Thoracic aorta (tissue), 2 donors: Measurements from ENCODE around the gene PREX1. TPM values are rescaled to one million over a fixed set of nuclear protein-coding genes. Genes with fewer than 3 reads are reported as not detected.

Source experiments
- ATAC-seq: fragments of 150-250 bp; one replicate; pipeline ENCODE4 v1.8.0; 2017; ENCODE audit warnings: low read depth; ENCODE audit not compliant: insufficient number of reproducible peaks, low FRiP score
- DNase-seq: peaks from one replicate; pipeline ENCODE4 v3.0.0-alpha.2; 2020; ENCODE audit warnings: low spot score
- H3K27ac ChIP-seq, 2 donors: fragments of 200-600 bp; sonication (generic); 1 replicate in 1 of 2; 2 replicates in 1 of 2; pipeline ENCODE4 v1.5.1; 2016; ENCODE audit warnings: mild to moderate bottlenecking in 2 of 2, moderate library complexity in 2 of 2
- H3K27me3 ChIP-seq: fragments of 200-600 bp; sonication (generic); replicated peaks from 2 replicates; pipeline ENCODE4 v1.6.0; 2016; ENCODE audit warnings: mild to moderate bottlenecking; ENCODE audit not compliant: insufficient read depth
- H3K36me3 ChIP-seq: fragments of 200-600 bp; sonication (generic); one replicate; pipeline ENCODE4 v1.5.1; 2016
- H3K4me1 ChIP-seq, 2 donors: fragments of 200-600 bp; sonication (generic); 1 replicate in 1 of 2; 2 replicates in 1 of 2; pipeline versions ENCODE4 v1.5.1 to v1.6.0; 2016; ENCODE audit warnings: low read depth in 2 of 2, mild to moderate bottlenecking in 1 of 2; ENCODE audit not compliant: control insufficient read depth in 1 of 2
- H3K4me3 ChIP-seq: fragments of 200-600 bp; sonication (generic); 2 replicates; pipeline ENCODE4 v1.5.1; 2016; ENCODE audit warnings: mild to moderate bottlenecking
- H3K9me3 ChIP-seq: fragments of 200-600 bp; sonication (generic); 2 replicates; pipeline ENCODE4 v1.5.1; 2016
- CTCF ChIP-seq: fragments of 200-600 bp; sonication (generic); IDR thresholded peaks from one replicate; pipeline ENCODE4 v1.5.1; 2019; ENCODE audit warnings: antibody characterized with exemption
- total RNA-seq, 2 donors: library from RNA; depleted of rRNA; stranded (reverse); fragments of >200 nt; gene quantifications; one replicate each; pipeline versions ENCODE4 v1.1.0 to v1.2.3, GENCODE V29; 2016

PREX1 gene
- total RNA-seq, 2 donors from 2014 or later = 94.6 to 101 TPM

GRCh38 chr20:48790473-48791003 lies 37.3 kb downstream of the PREX1 start:
- TF ChIP-seq CTCF = no peak
- H3K27ac ChIP-seq = no peak overlapping the region
- no peak for ATAC-seq

GRCh38 chr20:48789781-48790472 lies 37.9 kb downstream of the PREX1 start:
- ATAC-seq (no peak), DNase-seq (no peak)
- H3K36me3 ChIP-seq = no peaks in the 10 kb centered on the region
- H3K9me3 ChIP-seq = no peaks in the 10 kb centered on the region
- no peaks in the 10 kb centered on the region for H3K27me3 ChIP-seq
- H3K4me1 ChIP-seq = peaks cover 21 to 57% of the 10 kb centered on the region in 2 donors
- no peak overlapping the region for H3K27ac ChIP-seq
- no peak for TF ChIP-seq CTCF
- H3K4me3 ChIP-seq = no peak overlapping the region

More at GRCh38 chr20:48790473-48791003, 37.3 kb downstream of the PREX1 start:
- H3K36me3 ChIP-seq = no peaks in the 10 kb centered on the region
- no peak for DNase-seq
- no peaks in the 10 kb centered on the region for H3K9me3 ChIP-seq
- H3K4me3 ChIP-seq = no peak overlapping the region
- H3K27me3 ChIP-seq = no peaks in the 10 kb centered on the region
- H3K4me1 ChIP-seq = peaks cover 25 to 56% of the 10 kb centered on the region in 2 donors

DNA sequence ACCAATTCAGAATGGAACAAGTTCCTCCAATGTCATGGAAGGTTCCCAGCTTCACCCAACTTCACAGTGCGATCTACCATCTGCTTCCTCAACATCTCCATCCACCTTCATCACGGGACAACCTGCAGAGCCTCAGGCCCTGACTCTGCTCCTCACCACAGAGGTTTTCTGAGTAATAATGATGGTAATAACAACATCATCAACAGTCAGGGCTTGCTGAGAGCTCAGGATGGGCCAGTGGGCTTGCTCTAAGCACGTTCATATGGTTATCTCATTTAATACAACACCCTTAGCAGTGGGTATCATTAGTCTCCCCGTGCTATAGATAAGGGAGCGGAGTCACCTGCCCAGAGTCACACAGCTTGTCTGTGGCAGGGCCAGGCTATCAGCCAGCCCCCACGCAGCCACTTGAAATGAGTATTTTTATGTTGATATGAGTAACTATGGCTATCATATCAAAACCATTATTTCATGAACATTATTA lies 38.6 kb downstream of the PREX1 start:
- Histone ChIP-seq H3K9me3 (no peaks in the 10 kb centered on the region), H3K27me3 (no peaks in the 10 kb centered on the region), H3K36me3 (no peaks in the 10 kb centered on the region), H3K27ac (no peak overlapping the region), H3K4me1 (peaks cover 21 to 57% of the 10 kb centered on the region in 2 donors), H3K4me3 (no peak overlapping the region)
- TF ChIP-seq CTCF = no peak
- DNase-seq (no peak), ATAC-seq (no peak)

- peaks cover 24 to 58% of the 10 kb centered on the region in 2 donors for H3K4me1 ChIP-seq
- H3K4me3 ChIP-seq = no peak overlapping the region
- H3K36me3 ChIP-seq = no peaks in the 10 kb centered on the region
- H3K27me3 ChIP-seq = no peaks in the 10 kb centered on the region
- H3K27ac ChIP-seq = no peak overlapping the region
- DNase-seq (no peak), ATAC-seq (no peak)
- no peak for TF ChIP-seq CTCF
- H3K9me3 ChIP-seq = no peaks in the 10 kb centered on the region
Observed at GRCh38 chr20:48788486-48789072, 39.2 kb downstream of the PREX1 start.

- ATAC-seq (no peak), DNase-seq (no peak)
- no peak overlapping the region for H3K4me3 ChIP-seq
- H3K36me3 ChIP-seq = no peaks in the 10 kb centered on the region
- no peak for TF ChIP-seq CTCF
- no peak overlapping the region for H3K27ac ChIP-seq
- H3K4me1 ChIP-seq = peaks cover 24 to 64% of the 10 kb centered on the region in 2 donors
- H3K9me3 ChIP-seq = no peaks in the 10 kb centered on the region
- no peaks in the 10 kb centered on the region for H3K27me3 ChIP-seq
Observed at GRCh38 chr20:48787861-48788375, 39.9 kb downstream of the PREX1 start.
